TTC549 (cell line): Measurements from ENCODE around the gene AXIN2.
"Not testable (repeated sequence)": the region's sequence is repeated elsewhere in the genome, so short reads cannot be mapped to it uniquely, and the experiment has no call there.

ENCODE experiments used
- FAIRE-seq: peaks from 2 replicates; lab custom pipeline; 2012; peaks lifted over from hg19 to GRCh38; lab: Jason Lieb, UNC

AXIN2 gene

DNA sequence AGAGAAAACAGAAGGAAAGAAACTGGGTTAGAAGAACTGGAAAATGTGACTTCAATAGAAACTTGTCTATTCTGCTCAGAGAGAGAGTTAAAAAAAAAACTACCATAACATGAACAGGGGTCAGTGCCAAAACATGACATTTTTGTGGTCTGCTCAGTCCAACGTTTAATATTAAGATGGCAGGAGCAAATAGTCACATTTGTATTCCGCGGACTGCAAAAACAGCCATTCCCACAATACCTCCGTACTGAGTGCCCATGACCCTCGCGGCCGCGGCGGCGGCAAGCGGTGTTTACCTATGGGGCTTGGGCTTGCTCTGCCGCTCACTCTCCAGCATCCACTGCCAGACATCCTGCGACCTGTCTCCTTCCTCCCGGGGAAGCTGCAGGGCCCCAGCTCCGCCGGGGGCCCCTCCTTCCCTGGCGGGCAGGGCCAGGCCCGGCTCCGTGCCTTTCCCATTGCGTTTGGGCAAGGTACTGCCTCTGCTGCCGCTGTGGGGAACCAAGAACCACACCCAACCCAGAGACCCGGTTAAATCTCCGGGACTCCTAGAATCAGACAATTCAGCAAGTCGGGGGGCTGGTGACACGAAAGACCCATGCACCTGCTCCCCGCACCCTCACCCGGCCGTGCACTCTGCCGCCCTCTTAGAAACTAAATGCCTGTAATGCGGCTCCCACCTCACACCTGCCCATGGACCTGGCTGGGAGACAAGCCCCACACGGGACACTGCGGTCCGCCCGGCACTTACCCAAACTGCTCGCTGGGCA is 24.7 kb downstream of the AXIN2 start:
- no peak for FAIRE-seq

DNA sequence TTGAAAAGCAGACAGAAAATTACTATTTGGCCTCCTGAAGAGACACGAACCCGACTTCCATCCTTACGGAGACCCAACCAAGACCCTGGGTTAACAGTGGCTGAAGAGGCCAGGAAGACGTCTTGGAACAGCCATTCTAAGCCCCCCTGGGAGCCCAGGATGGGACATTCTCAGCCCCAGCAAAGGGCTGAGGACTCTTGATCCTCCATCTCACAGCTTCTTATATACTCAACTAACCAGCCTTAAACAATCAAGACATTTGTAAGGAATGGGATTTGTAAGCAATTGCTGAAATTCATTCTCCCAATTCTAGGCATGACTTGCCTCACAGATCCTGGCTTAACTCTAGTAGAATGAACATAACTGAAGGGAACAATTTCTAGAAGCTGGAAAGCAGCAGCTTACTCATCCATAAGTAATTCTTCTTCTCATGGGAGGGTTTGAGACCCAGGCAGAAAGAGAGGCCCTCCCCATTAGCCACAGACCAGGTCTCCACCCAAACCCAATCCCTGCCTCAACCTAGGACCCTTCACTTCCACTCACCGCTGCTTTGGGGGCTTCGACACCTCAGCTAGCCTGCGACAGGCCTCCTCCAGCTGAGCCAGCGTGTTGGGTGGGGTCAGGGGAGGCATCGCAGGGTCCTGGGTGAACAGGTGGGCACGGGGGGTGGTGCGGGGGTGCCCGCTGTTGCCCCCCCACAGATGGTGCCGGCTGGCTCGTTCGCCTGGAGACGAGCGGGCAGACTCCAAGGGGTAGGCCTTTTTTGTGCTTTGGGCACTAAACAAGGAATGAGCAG is 25.5 kb downstream of the AXIN2 start:
- FAIRE-seq: no peak

GRCh38 chr17:65533852-65534457 is 27.5 kb downstream of the AXIN2 start:
- no peak for FAIRE-seq

DNA sequence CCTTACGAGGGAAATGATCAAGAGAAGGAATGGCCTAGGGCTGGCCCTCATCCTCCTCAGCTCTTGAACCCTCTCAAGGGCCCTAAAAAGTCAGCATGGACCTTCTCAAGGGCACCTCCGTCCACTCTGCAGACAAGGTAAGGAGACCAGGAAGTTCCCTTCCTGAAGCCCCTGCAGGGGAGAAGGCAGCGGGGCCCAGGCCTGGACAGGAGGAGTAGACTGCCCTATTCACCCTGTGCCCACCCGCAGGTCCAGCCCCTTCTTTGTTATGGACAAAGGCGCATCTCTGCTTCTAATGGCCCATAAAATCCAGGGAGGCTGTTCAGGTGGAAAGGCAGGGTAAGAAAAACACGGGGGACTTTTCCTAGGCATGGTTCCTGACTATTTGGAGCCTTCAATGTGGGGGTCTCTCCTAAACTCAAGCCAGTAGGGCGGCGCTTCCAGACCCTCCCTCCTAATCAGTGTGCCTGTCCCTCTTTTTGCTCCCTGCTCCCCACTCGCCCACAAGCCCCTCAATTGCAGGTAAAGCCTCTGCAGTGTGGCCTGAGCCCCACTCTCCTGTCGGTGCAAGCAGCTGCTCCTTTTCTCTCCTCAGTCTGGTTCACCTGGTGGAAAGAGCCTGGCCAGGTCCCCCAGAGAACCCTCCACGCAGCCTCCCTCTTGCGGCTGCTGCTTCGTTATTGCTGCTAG is 28.2 kb downstream of the AXIN2 start:
- no peak for FAIRE-seq

- FAIRE-seq: no peak
Measured at GRCh38 chr17:65532101-65532890, 29.2 kb downstream of the AXIN2 start.

DNA sequence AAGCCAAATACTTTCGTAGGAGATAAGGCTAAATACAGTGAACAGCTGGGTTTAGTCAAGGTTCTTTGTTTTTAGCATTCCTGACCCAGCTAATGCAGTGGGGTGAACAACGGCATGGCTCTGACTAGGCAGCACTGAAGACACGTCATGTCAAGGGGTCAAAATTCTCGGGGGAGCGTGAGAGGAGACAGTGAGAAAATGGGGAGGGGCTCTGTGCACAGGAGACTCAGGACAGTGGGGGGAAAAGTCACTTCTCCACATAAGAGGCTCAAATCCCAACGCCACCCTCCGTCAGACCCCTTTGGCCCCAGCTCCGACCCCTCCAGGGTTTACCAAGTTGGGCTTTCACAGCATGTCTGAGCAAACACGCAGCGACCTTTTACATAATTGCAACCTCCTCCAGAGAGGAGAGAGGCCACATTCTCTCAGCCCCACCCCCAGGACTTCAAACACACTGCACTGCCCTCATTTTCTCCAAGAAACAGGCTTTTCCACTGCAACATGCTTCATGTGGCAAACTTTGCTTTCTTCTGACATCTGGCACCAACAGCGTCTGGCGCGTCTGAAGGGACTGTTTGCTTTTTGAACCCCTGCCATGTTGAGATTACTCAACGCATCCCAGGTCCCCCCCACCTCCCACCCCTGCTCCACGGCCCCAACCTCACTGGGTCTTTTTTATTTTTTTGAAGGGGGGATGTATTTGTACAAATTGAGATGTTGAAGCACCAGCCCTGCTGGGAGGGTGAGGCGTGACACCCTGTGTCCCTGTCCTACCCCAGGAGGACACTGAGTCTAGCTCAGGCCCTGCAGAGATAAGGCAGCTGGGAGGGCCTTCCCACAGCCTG is 30.0 kb downstream of the AXIN2 start:
- no peak for FAIRE-seq

GRCh38 chr17:65530523-65531255 is 30.8 kb downstream of the AXIN2 start:
- FAIRE-seq: no peak

DNA sequence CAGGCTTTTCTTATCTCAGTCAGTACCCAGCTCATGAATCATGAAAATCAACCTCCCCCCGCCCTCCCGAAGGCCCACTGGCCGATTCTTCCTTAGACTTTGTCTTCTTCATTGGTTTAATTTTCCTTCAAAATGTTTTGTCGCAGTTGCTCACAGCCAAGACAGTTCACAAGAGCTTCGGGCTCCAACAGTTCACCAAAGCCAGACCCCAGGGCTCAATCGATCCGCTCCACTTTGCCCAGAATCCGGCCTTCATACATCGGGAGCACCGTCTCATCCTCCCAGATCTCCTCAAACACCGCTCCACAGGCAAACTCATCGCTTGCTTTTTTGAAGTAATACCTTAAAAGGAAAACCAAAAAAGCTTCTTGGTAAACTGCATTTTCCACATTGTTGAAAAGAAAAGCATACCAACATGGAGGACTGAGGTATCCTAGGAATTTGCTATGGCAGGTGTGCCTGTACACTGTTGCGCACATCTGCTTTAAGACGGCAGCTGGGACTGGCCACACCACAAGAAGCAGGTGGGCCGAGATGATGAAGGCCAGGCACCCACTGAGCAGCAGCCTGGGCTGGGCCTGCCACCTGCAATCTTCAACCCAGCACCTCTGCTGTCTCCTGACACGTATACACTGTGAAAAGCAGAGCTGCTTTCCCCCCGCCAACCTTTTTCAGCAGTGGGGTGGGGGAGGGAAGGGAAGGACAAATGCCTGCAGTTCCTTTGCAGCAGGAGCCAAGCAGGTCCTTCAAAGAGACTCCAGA is 31.5 kb downstream of the AXIN2 start:
- no peak for FAIRE-seq

DNA sequence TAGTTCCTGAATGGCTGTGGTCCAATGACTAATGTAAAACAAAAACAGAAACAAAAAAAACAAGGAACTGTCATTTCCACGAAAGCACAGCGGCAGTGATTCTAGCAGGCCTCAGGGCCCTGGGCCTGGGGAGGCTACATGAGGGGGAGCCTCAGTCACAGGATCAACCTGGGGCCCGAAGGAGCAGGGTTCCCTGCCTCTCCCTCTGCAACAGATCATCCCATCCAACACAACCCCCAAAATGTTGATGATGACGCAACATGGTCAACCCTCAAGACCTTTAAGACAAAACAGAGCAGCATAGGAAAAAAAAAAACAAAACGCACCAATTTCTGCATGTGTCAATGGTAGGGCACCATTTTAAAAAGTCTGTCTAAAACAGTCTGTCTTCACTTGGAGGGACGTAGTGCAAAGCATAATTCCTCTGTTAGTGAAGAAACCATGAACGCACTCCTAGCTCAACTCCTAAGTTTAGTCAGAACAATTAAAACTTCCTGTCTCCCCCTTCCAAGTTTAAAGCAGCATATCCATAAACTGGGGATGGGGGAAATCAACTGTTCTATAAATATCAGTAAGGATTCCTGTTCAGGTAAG is 32.3 kb downstream of the AXIN2 start:
- FAIRE-seq: no peak

DNA sequence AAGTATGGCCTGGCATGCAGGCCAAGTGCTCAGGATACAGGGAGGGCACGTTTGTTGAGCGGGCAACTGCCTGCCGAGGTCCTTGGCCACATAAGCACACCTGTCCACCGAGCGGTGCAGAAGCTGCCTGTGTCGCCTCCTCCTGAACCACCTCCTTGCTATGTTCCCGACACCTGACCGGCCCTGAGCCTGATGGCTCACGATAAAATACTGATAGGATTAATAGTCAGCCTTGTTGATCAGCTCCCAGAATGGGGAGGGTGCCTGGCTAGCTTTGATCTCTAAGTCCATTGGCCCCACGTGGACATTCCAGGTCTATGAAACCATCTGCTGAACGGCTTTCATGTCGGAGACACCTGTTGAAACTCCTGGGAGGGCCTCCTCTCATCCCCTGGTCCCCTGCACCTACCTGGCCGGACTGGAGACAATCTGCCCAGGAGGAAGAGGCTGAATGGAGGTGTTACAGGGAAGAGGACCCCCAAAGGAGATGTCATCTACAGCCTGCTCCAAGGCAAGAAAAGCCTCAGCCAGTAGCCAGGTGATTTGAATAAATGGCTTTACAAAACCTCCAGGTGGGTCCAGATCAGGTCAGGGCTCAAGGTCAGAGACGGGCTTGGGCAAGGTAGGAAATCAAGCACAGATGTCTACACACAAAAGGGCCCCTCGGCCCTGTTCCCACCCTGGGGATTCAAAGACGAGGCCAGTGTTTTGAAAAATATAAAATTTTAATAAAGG is 33.4 kb downstream of the AXIN2 start:
- no peak for FAIRE-seq

DNA sequence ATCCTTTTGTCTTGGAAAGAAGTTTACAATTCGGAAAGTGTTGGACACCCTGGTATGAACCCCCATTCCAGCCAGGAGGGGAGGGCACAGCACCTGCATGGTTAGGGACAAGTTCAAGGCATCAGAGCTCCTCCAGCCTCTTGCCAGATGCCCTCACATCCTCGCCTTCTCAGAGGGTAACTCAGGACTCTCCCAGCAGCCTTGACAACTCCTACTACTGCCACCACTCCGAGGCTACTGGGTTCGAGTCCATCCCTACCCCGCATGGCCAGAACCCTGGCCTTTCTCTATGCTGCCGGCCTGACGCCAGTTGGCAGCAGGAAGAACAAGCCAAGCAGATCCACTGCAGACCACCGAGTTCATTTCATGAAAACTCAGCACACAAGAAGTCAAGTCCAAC is 34.1 kb downstream of the AXIN2 start:
- no peak for FAIRE-seq

DNA sequence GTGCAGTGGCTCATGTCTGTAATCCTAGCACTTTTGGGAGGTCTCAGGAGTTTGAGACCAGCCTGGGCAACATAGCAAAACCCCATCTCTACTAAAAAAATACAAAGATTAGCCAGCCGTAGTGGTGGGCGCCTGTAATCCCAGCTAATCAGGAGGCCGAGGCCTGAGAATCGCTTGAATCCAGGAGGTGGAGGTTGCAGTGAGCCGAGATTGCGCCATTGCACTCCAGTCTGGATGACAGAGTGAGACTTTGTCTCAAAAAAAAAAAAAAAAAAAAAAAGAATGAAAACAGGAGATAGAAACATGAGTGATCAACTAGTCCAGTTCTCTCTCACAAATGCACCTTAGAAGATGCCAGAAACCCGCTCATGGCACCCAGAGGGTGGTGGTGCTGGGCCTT is 34.6 kb downstream of the AXIN2 start:
- FAIRE-seq: not testable (repeated sequence)

DNA sequence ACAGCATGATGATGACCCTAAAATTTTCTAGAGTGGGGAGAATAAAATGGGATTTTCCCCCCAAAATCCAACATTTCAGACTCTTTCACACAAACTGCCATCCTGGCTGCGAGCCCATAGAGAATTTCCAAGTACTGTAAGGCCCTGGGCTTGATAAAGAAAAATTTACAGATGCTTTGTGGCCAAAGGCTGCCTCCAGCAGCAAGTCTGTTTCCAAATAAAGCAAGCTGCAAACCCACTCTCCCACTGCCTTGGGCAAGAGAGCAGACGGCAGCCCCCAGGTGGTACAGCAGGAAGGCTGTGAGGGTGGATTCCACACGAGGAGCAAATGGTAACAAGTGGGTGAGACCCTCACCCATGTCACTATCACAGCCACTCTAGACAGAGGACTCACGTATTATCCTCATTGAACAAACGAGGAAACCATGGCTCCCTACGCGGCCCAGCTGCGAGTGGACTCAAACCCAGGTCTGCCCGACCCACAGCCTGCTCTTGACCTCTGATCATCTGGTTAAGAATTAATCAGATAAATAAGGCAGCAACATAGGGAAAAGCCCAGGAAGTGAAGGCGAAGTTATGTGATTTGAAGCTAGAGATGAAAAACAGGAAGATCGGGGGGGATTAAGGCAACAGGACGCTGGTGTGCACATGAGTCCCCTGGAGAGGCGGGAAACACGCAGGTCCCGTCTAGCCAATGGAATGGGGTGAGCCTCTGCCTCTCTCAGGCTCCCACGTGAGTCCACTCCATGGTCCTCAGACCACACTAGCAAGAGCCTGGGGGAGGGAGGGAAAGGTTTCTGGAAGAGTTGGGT is 37.4 kb downstream of the AXIN2 start:
- no peak for FAIRE-seq

DNA sequence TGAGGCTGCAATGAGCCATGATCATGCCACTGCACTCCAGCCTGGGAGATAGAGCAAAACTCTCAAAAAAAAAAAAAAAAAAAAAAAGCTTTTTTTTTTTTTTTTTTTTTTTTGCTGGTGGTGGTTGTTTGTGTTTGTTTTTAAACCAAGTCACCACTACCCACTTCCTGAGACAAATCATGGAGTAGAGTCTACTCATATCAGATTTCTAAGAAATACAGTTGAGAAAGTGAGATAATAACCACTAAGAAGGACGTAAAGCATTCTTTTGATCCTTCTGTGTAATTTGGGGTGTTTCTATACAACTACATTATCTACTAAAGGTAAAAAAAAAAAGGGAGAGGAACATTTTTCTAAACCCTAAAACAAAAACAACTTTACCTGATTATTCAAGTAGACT is 38.0 kb downstream of the AXIN2 start:
- no peak for FAIRE-seq

GRCh38 chr17:65522751-65523404 is 38.6 kb downstream of the AXIN2 start:
- FAIRE-seq: no peak

- FAIRE-seq: no peak
Measured at GRCh38 chr17:65519462-65519861, 42.0 kb downstream of the AXIN2 start.

- FAIRE-seq: no peak
Measured at GRCh38 chr17:65518256-65518655, 43.2 kb downstream of the AXIN2 start.
